HG03060 (cell line): ENCODE results near the gene NTM.
"Not testable (repeated sequence)": the region's sequence is repeated elsewhere in the genome, so short reads cannot be mapped to it uniquely, and the experiment has no call there.

ENCODE experiments used
- ATAC-seq: cut with Tn5 transposase; IDR thresholded peaks from one replicate; pipeline ENCODE4 v1.9.1; 2021; ENCODE audit warnings: low read depth, moderate number of reproducible peaks; ENCODE audit not compliant: unreplicated experiment

Gene NTM

GRCh38 chr11:132070907-132071306 lies 700.5 kb downstream of the NTM start:
- ATAC-seq = not testable (repeated sequence)

DNA sequence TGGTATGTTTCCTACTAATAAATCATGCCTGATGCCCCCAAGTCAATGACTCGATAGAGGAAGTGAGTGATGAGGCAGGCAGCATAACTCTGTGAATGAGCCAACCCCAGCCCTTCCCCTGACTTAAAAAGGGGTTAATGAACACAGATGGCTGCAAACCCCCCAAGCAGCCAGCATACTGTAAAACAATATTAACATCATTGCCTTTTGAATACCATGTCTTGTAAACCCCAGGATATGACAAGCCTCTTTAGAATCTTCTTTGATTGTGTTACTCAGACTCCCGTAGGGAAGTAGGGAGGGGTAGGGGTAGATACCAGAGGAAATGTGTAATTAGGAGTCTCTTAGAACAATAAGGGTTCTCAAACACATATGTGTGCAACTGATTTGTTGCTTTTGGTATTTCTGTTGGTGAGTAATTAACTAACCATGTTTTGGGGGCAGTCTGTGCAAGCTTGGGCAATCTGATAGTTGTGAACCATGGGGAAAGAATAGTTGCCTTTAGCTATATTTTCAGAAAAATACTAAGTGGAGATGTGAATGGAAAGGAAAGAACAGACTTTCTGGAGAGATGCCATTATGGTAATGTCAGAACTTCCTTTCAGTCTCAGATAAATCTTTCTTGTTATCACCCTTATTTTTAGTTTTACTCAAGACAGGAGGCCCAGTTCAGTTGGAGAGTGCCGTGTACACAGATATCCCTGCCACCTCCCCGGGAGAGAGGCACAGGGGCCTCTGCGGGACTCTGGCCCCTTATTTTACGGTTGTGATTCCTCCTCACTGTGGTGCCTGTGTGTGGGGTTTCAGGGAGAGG lies 701.8 kb downstream of the NTM start:
- ATAC-seq = no peak

- no peak for ATAC-seq
These were observed 702.4 kb downstream of the NTM start for GRCh38 chr11:132072858-132073211.

DNA sequence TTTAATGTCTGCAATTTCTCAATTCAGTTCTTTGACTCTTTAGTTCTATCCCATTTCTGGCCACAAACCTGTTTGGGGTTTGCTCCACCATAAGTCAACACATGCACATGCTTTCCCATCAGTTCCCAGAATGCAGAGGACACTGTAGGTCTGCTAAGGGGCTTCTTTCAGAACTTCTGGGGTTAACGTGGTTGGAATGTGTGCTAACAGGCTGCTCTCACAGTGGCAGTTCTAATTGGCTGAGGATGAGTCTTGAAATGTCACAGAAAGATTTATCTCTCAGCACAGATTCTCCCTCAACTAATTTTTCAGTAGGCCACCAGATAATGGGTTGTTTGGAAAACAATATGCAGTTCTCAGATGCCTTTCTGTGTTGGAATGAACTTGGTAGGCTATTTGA lies 703.4 kb downstream of the NTM start:
- no peak for ATAC-seq

DNA sequence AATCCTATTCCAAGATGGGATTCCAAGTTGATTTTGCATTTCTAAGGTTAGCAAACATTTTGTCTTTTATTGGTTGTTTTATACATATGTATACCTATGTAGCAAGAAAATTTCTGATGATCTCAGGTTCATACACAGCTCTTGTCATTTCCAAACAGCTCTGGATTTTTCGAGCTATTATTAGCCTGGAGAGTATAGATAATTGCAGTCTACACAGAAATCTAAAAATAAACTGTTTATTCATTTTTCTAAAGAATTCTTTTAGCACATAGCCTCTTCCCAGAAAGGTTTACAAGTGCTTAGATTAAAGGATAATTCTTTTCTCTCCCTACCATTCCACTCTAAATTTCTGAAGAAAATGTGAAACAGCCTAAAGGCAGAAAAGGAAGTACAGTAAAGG lies 705.0 kb downstream of the NTM start:
- no peak for ATAC-seq

- ATAC-seq = no peak
These were observed 707.0 kb downstream of the NTM start for GRCh38 chr11:132077416-132077815.

GRCh38 chr11:132078264-132079076 lies 708.1 kb downstream of the NTM start:
- ATAC-seq = no peak

- ATAC-seq = no peak
These were observed 709.7 kb downstream of the NTM start for GRCh38 chr11:132080127-132080526.

DNA sequence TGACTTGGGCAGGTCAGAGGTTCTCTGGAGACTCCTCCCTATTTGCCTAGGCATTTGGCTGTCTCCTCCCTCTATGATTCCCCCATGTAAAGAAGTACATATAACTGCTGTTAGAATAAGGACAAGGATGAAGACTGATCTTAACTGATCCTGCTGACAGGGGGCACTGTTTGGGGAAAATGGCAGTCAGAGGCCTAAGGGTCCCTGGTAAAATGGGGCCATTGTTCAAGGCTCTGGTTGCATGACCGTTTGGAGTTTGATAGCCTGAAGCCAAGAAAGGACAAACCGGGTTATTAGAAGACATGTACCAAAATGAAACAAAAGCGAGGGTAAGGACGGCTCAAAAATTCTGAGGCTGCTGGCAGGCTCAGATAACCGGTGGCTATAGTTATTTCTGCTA lies 712.2 kb downstream of the NTM start:
- no peak for ATAC-seq

- no peak for ATAC-seq
These were observed 714.0 kb downstream of the NTM start for GRCh38 chr11:132084433-132084832.

DNA sequence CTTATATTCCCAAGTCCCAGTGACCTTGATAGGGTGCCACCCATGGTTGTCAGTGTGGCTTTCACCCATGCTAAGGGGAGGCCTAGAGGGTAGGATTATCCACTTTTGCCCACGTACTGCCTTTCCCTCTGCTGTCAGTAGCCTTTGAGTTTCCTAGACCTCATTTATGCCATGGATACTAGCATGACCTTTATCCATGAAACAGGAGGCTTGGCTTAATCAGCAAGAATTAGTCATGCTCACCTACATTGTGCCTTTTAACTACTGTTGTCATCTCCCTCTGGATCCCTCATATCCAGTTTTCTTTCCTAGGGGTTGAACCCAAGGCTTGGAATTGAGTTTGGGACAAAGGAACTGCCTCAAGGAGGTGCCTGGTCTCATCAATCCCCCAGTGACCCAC lies 716.7 kb downstream of the NTM start:
- no peak for ATAC-seq

- ATAC-seq = no peak
These were observed 718.1 kb downstream of the NTM start for GRCh38 chr11:132088551-132088950.

GRCh38 chr11:132093536-132094259 lies 723.3 kb downstream of the NTM start:
- no peak for ATAC-seq

DNA sequence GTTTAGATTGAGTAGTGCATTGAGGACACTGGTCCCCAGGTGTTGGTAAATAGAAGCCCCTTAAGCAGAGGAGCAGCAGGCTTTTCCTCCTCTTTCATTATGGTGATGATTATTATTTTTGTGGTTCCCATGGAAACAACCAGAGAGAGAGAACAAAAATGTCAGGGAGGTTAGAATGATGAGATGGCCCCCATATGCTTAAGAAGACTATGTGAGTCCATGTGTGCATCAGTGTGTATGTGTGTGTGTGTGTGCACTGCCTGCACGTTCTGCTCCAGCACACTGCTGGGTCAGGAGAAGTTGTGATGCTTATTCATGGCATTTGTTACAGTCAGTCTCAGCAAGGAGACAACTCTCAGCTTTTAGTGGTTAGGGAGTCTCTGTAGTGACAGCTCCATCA lies 724.2 kb downstream of the NTM start:
- ATAC-seq = no peak

- ATAC-seq = no peak
These were observed 725.1 kb downstream of the NTM start for GRCh38 chr11:132095230-132096131.

DNA sequence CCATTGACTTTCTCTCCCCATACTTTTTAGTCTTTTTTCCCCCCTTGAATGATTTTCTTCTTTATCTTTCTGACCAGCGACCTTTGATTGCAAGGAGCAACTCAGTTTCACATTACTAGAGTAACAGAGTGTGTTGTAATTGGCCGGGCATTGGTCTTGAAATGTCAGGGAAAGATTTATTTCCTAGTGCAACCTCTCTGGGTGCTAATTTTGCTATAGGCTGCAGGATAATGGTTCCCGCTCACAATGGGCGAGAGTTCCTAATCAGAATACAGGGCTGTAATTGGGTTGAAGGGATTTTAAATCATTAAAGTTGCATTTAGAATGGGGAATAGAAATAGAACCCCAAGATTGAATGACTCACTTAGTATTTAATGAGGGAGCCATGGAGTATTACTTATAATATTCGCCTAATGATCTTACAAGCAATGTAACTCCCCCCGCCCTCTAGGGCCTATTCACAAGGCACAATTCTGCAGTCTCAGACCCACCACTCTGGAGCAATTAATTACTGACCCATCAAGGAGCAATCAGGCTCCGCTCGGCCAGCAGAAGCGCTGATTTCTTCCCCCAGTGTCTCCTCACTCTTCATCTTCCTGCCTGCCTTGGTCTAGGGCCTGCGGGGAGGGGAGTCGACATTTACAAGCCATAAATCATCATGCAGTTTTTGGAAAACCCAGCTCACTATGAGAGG lies 725.9 kb downstream of the NTM start:
- ATAC-seq = no peak

DNA sequence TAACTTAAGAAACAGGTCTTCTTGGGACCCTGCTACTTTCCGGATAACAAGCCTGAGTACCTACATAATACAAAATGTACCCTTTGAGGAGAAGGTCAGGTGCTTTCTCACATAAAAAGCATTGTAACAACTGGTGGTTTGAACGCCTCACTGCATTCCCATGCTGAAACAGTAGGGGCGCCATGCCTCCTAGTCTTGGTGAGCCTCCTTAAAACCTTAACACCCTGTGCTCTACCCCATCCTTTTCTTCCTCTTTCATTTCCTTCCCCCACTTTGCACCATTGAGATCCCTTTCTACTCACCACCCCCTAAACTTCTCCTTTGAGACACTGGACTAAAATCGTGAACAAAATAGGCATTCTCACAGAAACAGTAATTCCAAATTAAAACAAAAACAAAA lies 729.3 kb downstream of the NTM start:
- peak; percentile 49 for ATAC-seq

DNA sequence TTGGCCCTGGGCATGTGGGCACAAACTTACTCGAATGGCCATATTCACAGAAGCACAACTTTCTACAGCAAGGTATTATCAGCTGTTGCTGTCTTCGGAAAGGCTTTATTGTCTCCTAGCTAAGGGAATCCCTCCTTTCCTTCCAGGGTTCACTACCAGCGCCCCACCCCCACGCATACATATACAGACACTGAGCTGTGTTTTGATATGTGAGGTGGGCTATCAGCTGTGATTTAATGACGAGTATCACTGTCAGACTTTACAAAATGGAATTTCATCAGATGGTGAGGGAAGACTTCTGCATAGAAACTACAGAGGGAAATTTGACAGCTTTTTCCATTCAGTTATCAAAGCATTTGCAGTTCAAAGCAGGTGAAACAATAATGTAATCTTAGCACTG lies 730.2 kb downstream of the NTM start:
- ATAC-seq = no peak

GRCh38 chr11:132101881-132102280 lies 731.5 kb downstream of the NTM start:
- no peak for ATAC-seq

GRCh38 chr11:132103021-132103420 lies 732.6 kb downstream of the NTM start:
- no peak for ATAC-seq
